GM19238 (cell line): ENCODE measurements around the gene EGLN3.

ENCODE experiments used
- DNase-seq: peaks from one replicate; pipeline ENCODE4 v3.0.0; 2011; ENCODE audit warnings: low spot score; ENCODE audit not compliant: insufficient read length

Gene EGLN3

GRCh38 chr14:33876274-33876673, 74.6 kb downstream of the EGLN3 start:
- no peak for DNase-seq
